Measurements from ENCODE around the gene KIF26B.

DNA sequence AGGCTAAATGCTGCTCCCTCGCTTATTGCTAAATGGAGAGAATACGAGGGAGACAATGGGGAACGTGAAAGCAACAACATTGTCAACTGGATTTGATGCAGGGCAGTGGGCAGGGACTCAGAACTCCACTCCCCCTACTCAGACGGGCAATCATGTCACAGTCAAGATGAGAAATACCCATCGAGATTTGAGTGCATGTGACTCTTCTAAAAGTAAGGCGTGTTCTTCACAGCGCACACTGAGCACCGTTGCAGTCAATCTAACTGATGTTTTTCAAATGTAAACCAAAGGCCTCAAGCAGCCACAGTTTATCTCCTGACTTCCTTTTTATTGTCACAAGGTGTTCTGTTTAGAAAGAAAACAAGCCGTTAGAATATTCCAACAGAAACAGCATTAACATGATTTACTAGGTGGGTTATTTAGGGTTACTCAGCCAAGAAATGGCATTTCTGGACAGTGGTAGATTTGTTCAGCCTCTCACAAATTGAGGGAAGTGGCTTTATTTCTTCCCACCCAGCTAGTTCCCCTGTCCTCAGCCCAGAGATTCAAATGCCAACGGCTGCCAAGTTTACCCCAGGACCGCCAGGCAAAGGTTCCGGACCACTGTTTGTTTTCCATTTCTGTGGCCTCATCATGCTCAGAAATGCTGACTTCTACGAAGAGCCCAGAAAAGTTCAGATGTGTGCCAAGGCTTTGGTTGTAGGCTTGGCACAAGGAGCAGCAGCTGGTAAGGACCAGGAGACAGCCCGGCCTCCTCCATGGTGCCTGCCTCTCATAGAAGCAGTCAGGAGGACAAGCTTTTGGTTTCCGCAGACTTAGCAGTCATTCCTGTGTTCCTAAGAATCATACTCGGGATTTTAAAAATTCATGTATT, 171.4 kb downstream of the KIF26B start:
- TF ChIP-seq, protein P1, sequence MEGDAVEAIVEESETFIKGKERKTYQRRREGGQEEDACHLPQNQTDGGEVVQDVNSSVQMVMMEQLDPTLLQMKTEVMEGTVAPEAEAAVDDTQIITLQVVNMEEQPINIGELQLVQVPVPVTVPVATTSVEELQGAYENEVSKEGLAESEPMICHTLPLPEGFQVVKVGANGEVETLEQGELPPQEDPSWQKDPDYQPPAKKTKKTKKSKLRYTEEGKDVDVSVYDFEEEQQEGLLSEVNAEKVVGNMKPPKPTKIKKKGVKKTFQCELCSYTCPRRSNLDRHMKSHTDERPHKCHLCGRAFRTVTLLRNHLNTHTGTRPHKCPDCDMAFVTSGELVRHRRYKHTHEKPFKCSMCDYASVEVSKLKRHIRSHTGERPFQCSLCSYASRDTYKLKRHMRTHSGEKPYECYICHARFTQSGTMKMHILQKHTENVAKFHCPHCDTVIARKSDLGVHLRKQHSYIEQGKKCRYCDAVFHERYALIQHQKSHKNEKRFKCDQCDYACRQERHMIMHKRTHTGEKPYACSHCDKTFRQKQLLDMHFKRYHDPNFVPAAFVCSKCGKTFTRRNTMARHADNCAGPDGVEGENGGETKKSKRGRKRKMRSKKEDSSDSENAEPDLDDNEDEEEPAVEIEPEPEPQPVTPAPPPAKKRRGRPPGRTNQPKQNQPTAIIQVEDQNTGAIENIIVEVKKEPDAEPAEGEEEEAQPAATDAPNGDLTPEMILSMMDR (conservative IDR thresholded peaks at IDR 0.05; ENCODE audit: low read depth in 2 of 2) = no peak
- TF ChIP-seq, protein P2, sequence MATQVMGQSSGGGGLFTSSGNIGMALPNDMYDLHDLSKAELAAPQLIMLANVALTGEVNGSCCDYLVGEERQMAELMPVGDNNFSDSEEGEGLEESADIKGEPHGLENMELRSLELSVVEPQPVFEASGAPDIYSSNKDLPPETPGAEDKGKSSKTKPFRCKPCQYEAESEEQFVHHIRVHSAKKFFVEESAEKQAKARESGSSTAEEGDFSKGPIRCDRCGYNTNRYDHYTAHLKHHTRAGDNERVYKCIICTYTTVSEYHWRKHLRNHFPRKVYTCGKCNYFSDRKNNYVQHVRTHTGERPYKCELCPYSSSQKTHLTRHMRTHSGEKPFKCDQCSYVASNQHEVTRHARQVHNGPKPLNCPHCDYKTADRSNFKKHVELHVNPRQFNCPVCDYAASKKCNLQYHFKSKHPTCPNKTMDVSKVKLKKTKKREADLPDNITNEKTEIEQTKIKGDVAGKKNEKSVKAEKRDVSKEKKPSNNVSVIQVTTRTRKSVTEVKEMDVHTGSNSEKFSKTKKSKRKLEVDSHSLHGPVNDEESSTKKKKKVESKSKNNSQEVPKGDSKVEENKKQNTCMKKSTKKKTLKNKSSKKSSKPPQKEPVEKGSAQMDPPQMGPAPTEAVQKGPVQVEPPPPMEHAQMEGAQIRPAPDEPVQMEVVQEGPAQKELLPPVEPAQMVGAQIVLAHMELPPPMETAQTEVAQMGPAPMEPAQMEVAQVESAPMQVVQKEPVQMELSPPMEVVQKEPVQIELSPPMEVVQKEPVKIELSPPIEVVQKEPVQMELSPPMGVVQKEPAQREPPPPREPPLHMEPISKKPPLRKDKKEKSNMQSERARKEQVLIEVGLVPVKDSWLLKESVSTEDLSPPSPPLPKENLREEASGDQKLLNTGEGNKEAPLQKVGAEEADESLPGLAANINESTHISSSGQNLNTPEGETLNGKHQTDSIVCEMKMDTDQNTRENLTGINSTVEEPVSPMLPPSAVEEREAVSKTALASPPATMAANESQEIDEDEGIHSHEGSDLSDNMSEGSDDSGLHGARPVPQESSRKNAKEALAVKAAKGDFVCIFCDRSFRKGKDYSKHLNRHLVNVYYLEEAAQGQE (IDR thresholded peaks at IDR 0.05; ENCODE audit: unreplicated experiment) = no peak
- no peak for TF ChIP-seq EZH2phosphoT487 (IDR thresholded peaks at IDR 0.05; ENCODE audit: unreplicated experiment)
- no peak for TF ChIP-seq POLR2AphosphoS5 (IDR thresholded peaks at IDR 0.05; ENCODE audit: low read depth)
- TF ChIP-seq CREB1 (CRISPR knock-in tag; IDR thresholded peaks at IDR 0.05; ENCODE audit: low read depth) = no peak
- no peak for TF ChIP-seq EZH2 (IDR thresholded peaks at IDR 0.05; ENCODE audit: low read depth, unreplicated experiment)
- TF ChIP-seq, protein P3, sequence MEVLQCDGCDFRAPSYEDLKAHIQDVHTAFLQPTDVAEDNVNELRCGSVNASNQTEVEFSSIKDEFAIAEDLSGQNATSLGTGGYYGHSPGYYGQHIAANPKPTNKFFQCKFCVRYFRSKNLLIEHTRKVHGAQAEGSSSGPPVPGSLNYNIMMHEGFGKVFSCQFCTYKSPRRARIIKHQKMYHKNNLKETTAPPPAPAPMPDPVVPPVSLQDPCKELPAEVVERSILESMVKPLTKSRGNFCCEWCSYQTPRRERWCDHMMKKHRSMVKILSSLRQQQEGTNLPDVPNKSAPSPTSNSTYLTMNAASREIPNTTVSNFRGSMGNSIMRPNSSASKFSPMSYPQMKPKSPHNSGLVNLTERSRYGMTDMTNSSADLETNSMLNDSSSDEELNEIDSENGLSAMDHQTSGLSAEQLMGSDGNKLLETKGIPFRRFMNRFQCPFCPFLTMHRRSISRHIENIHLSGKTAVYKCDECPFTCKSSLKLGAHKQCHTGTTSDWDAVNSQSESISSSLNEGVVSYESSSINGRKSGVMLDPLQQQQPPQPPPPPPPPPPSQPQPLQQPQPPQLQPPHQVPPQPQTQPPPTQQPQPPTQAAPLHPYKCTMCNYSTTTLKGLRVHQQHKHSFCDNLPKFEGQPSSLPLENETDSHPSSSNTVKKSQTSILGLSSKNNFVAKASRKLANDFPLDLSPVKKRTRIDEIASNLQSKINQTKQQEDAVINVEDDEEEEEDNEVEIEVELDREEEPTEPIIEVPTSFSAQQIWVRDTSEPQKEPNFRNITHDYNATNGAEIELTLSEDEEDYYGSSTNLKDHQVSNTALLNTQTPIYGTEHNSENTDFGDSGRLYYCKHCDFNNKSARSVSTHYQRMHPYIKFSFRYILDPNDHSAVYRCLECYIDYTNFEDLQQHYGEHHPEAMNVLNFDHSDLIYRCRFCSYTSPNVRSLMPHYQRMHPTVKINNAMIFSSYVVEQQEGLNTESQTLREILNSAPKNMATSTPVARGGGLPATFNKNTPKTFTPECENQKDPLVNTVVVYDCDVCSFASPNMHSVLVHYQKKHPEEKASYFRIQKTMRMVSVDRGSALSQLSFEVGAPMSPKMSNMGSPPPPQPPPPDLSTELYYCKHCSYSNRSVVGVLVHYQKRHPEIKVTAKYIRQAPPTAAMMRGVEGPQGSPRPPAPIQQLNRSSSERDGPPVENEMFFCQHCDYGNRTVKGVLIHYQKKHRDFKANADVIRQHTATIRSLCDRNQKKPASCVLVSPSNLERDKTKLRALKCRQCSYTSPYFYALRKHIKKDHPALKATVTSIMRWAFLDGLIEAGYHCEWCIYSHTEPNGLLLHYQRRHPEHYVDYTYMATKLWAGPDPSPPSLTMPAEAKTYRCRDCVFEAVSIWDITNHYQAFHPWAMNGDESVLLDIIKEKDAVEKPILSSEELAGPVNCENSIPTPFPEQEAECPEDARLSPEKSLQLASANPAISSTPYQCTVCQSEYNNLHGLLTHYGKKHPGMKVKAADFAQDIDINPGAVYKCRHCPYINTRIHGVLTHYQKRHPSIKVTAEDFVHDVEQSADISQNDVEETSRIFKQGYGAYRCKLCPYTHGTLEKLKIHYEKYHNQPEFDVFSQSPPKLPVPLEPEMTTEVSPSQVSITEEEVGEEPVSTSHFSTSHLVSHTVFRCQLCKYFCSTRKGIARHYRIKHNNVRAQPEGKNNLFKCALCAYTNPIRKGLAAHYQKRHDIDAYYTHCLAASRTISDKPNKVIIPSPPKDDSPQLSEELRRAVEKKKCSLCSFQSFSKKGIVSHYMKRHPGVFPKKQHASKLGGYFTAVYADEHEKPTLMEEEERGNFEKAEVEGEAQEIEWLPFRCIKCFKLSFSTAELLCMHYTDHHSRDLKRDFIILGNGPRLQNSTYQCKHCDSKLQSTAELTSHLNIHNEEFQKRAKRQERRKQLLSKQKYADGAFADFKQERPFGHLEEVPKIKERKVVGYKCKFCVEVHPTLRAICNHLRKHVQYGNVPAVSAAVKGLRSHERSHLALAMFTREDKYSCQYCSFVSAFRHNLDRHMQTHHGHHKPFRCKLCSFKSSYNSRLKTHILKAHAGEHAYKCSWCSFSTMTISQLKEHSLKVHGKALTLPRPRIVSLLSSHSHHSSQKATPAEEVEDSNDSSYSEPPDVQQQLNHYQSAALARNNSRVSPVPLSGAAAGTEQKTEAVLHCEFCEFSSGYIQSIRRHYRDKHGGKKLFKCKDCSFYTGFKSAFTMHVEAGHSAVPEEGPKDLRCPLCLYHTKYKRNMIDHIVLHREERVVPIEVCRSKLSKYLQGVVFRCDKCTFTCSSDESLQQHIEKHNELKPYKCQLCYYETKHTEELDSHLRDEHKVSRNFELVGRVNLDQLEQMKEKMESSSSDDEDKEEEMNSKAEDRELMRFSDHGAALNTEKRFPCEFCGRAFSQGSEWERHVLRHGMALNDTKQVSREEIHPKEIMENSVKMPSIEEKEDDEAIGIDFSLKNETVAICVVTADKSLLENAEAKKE (CRISPR knock-in tag; IDR thresholded peaks at IDR 0.05) = no peak
- no peak for TF ChIP-seq JUNB (IDR thresholded peaks at IDR 0.05; ENCODE audit: unreplicated experiment)
- no peak for TF ChIP-seq NANOG (IDR thresholded peaks at IDR 0.05; ENCODE audit: borderline replicate concordance)
- TF ChIP-seq ZNF331 (CRISPR knock-in tag; IDR thresholded peaks at IDR 0.05; ENCODE audit: low read depth) = no peak
- TF ChIP-seq ZNF114 (CRISPR knock-in tag; IDR thresholded peaks at IDR 0.05) = no peak
